Thymus (tissue), 11 donors: ENCODE results near the gene PLPP3. TPM values are rescaled to one million over a fixed set of nuclear protein-coding genes. Genes with fewer than 3 reads are reported as not detected.

Experiments used
- DNase-seq, 9 donors: peaks; one replicate each; pipeline ENCODE4 v3.0.0-alpha.2; 2013; ENCODE audit warnings: low spot score in 9 of 9, low read depth in 6 of 9, missing footprints in 1 of 9
- H3K27ac ChIP-seq, 2 donors: one replicate each; pipeline ENCODE4 v1.5.1; 2013; ENCODE audit warnings: control low read depth in 1 of 2, low read depth in 1 of 2, low read length in 1 of 2, mild to moderate bottlenecking in 1 of 2, moderate library complexity in 1 of 2
- H3K27me3 ChIP-seq, 2 donors: one replicate each; pipeline ENCODE4 v1.5.1; 2013; ENCODE audit warnings: low read length in 1 of 2; ENCODE audit not compliant: control insufficient read depth in 2 of 2, insufficient read depth in 1 of 2
- H3K36me3 ChIP-seq, 2 donors: one replicate each; pipeline ENCODE4 v1.5.1; 2013; ENCODE audit warnings: low read length in 1 of 2, mild to moderate bottlenecking in 1 of 2, moderate library complexity in 1 of 2; ENCODE audit not compliant: control insufficient read depth in 2 of 2, insufficient read depth in 2 of 2
- H3K4me1 ChIP-seq, 2 donors: one replicate each; pipeline ENCODE4 v1.5.1; 2013; ENCODE audit warnings: low read length in 2 of 2; ENCODE audit not compliant: control insufficient read depth in 2 of 2, insufficient read depth in 2 of 2
- H3K4me3 ChIP-seq, 2 donors: one replicate each; pipeline ENCODE4 v1.5.1; 2013; ENCODE audit warnings: low read length in 2 of 2, control low read depth in 1 of 2, mild to moderate bottlenecking in 1 of 2
- H3K9me3 ChIP-seq, 2 donors: one replicate each; pipeline ENCODE4 v1.5.1; 2013; ENCODE audit warnings: low read length in 1 of 2, mild to moderate bottlenecking in 1 of 2; ENCODE audit not compliant: control insufficient read depth in 2 of 2, insufficient read depth in 1 of 2
- WGBS: extraction: QIAGEN DNeasy Blood & Tissue Kit; methylation state at CpG from one replicate; pipeline ENCODE4 v1.1.7; 2013; 5-methylcytosine and 5-hydroxymethylcytosine counted together
- polyA plus RNA-seq: library from polyadenylated mRNA; stranded (reverse); fragments of 200-250 nt; gene quantifications from one replicate; pipeline ENCODE4 v1.2.3, GENCODE V29; 2013
- total RNA-seq: library from RNA; stranded (reverse); fragments of 120-200 nt; gene quantifications from one replicate; pipeline ENCODE4 v1.2.4, GENCODE V29; 2013
- donor health status: healthy.

Gene PLPP3
- total and polyA plus RNA-seq, 2 donors = 30.8 to 31.3 TPM

- no peak for DNase-seq
- no peak overlapping the region for H3K4me3 ChIP-seq
- WGBS = 54% methylated on average over 14 of the region's 14 CpGs
- no peaks in the 10 kb centered on the region for H3K27me3 ChIP-seq
- H3K36me3 ChIP-seq = peaks cover 22 to 56% of the 10 kb centered on the region in 2 donors
- H3K4me1 ChIP-seq = peaks cover 0 to 32% of the 10 kb centered on the region in 2 donors
- H3K9me3 ChIP-seq = no peaks in the 10 kb centered on the region
- no peak overlapping the region for H3K27ac ChIP-seq
Measured at GRCh38 chr1:56505792-56506743, 73.3 kb downstream of the PLPP3 start.

- Histone ChIP-seq H3K9me3 (no peaks in the 10 kb centered on the region), H3K27ac (no peak overlapping the region), H3K27me3 (no peaks in the 10 kb centered on the region), H3K4me3 (no peak overlapping the region), H3K4me1 (peaks cover 0 to 11% of the 10 kb centered on the region in 2 donors), H3K36me3 (peaks cover 10 to 38% of the 10 kb centered on the region in 2 donors)
- WGBS = 92% methylated on average over 7 of the region's 7 CpGs
- DNase-seq = no peak
Measured at GRCh38 chr1:56502700-56503245, 76.6 kb downstream of the PLPP3 start.

- Histone ChIP-seq H3K9me3 (no peaks in the 10 kb centered on the region), H3K4me1 (peaks cover 0 to 11% of the 10 kb centered on the region in 2 donors), H3K4me3 (no peak overlapping the region), H3K27me3 (no peaks in the 10 kb centered on the region), H3K36me3 (peaks cover 10 to 33% of the 10 kb centered on the region in 2 donors), H3K27ac (no peak overlapping the region)
- no peak for DNase-seq
- 94% methylated on average over 3 of the region's 3 CpGs for WGBS
Measured at GRCh38 chr1:56501888-56502287, 77.5 kb downstream of the PLPP3 start.

- no peaks in the 10 kb centered on the region for H3K27me3 ChIP-seq
- H3K4me3 ChIP-seq = no peak overlapping the region
- no peaks in the 10 kb centered on the region for H3K9me3 ChIP-seq
- peaks cover 0 to 6% of the 10 kb centered on the region in 2 donors for H3K4me1 ChIP-seq
- H3K36me3 ChIP-seq = peaks cover 10 to 34% of the 10 kb centered on the region in 2 donors
- 89% methylated on average over 1 of the region's 1 CpG for WGBS
- no peak for DNase-seq
- H3K27ac ChIP-seq = no peak overlapping the region
Measured at GRCh38 chr1:56501426-56501825, 77.9 kb downstream of the PLPP3 start.

- no peaks in the 10 kb centered on the region for H3K9me3 ChIP-seq
- DNase-seq = no peak
- H3K4me1 ChIP-seq = no peaks in the 10 kb centered on the region
- no peak overlapping the region for H3K4me3 ChIP-seq
- no peaks in the 10 kb centered on the region for H3K27me3 ChIP-seq
- no peak overlapping the region for H3K27ac ChIP-seq
- H3K36me3 ChIP-seq = peaks cover 13 to 32% of the 10 kb centered on the region in 2 donors
- 82% methylated on average over 12 of the region's 12 CpGs for WGBS
Measured at GRCh38 chr1:56496821-56497772, 82.3 kb downstream of the PLPP3 start.

- WGBS = 88% methylated on average over 2 of the region's 2 CpGs
- no peaks in the 10 kb centered on the region for H3K4me1 ChIP-seq
- peaks cover 13 to 32% of the 10 kb centered on the region in 2 donors for H3K36me3 ChIP-seq
- H3K27me3 ChIP-seq = no peaks in the 10 kb centered on the region
- no peak overlapping the region for H3K27ac ChIP-seq
- no peaks in the 10 kb centered on the region for H3K9me3 ChIP-seq
- no peak overlapping the region for H3K4me3 ChIP-seq
- no peak for DNase-seq
Measured at GRCh38 chr1:56496158-56496557, 83.2 kb downstream of the PLPP3 start.

GRCh38 chr1:56495538-56495937 is 83.8 kb downstream of the PLPP3 start:
- DNase-seq = no peak
- peaks cover 13 to 32% of the 10 kb centered on the region in 2 donors for H3K36me3 ChIP-seq
- no peaks in the 10 kb centered on the region for H3K9me3 ChIP-seq
- H3K4me3 ChIP-seq = no peak overlapping the region
- no peak overlapping the region for H3K27ac ChIP-seq
- no peaks in the 10 kb centered on the region for H3K27me3 ChIP-seq
- WGBS = 91% methylated on average over 10 of the region's 10 CpGs
- no peaks in the 10 kb centered on the region for H3K4me1 ChIP-seq

GRCh38 chr1:56494306-56494705 is 85.1 kb downstream of the PLPP3 start:
- no peaks in the 10 kb centered on the region for H3K4me1 ChIP-seq
- DNase-seq = no peak
- H3K4me3 ChIP-seq = no peak overlapping the region
- 94% methylated on average over 5 of the region's 5 CpGs for WGBS
- H3K27me3 ChIP-seq = no peaks in the 10 kb centered on the region
- no peaks in the 10 kb centered on the region for H3K9me3 ChIP-seq
- peaks cover 13 to 30% of the 10 kb centered on the region in 2 donors for H3K36me3 ChIP-seq
- no peak overlapping the region for H3K27ac ChIP-seq
